K562 (cell line): Measurements from ENCODE around the gene REEP6. TPM values are rescaled to one million over a fixed set of nuclear protein-coding genes. Genes with fewer than 3 reads are reported as not detected.

Experiments used
- ETV1 ChIP-seq: fragments of 450-650 bp; conservative IDR thresholded peaks from 2 replicates; pipeline ENCODE4 v1.6.1; 2016; ENCODE audit warnings: missing genetic modification characterization, control low read depth, low read depth, missing compliant biosample characterization
- FIP1L1 ChIP-seq: fragments of 200-400 bp; formaldehyde crosslinking; IDR thresholded peaks from 2 replicates; pipeline ENCODE4 v1.6.1; 2018; ENCODE audit warnings: mild to moderate bottlenecking, low read depth, low read length; ENCODE audit not compliant: poor library complexity, severe bottlenecking
- LARP7 ChIP-seq: fragments of 450-650 bp; IDR thresholded peaks from 2 replicates; pipeline ENCODE4 v1.6.1; 2016
- TAF9B ChIP-seq: fragments of 450-650 bp; IDR thresholded peaks from 2 replicates; pipeline ENCODE4 v1.6.1; 2018; ENCODE audit warnings: mild to moderate bottlenecking; ENCODE audit not compliant: partially characterized antibody
- polyA plus RNA-seq, 8 experiments: library from polyadenylated mRNA; depleted of rRNA in 4 of 8; stranded (reverse) in 5 of 8; unstranded in 3 of 8; fragments of >200 nt; fragmentation: Nextera tagmentation in 2 of 8; fragmentation: Illumina TruSeq in 1 of 8; extraction: Ambion mirVana in 2 of 8; extraction: Trizol in 1 of 8; gene quantifications; 2 replicates each; pipeline versions ENCODE4 v1.2.1 to v1.2.3, GENCODE V29; 2011 to 2014; ENCODE audit warnings: inconsistent platforms in 1 of 8, missing spikeins in 1 of 8
- total RNA-seq, 7 experiments: library from RNA; depleted of rRNA in 6 of 7; stranded (reverse); fragments of >200 nt in 6 of 7; fragmentation: Illumina TruSeq in 2 of 7; extraction: Trizol in 2 of 7; gene quantifications; 2 replicates each; pipeline versions ENCODE4 v1.2.1 to v1.2.3, GENCODE V29; 2011 to 2021; ENCODE audit warnings: low replicate concordance in 1 of 7
- TF ChIP-seq, protein P1 (sequence below): fragments of 450-650 bp; IDR thresholded peaks from 2 replicates; pipeline ENCODE4 v1.6.1; 2017; ENCODE audit warnings: antibody characterized with exemption
- TF ChIP-seq, protein P2 (sequence below): IDR thresholded peaks from 2 replicates; pipeline ENCODE4 v1.6.1; 2012; ENCODE audit warnings: low read depth, low read length, improper control_type of control experiment, borderline replicate concordance

The REEP6 gene
- total and polyA plus RNA-seq, 9 of the 15 experiments (the other 6 are each of a cell fraction or from before 2014, with no cell fraction given): 1.2 to 64.2 (median 12.7) TPM

DNA sequence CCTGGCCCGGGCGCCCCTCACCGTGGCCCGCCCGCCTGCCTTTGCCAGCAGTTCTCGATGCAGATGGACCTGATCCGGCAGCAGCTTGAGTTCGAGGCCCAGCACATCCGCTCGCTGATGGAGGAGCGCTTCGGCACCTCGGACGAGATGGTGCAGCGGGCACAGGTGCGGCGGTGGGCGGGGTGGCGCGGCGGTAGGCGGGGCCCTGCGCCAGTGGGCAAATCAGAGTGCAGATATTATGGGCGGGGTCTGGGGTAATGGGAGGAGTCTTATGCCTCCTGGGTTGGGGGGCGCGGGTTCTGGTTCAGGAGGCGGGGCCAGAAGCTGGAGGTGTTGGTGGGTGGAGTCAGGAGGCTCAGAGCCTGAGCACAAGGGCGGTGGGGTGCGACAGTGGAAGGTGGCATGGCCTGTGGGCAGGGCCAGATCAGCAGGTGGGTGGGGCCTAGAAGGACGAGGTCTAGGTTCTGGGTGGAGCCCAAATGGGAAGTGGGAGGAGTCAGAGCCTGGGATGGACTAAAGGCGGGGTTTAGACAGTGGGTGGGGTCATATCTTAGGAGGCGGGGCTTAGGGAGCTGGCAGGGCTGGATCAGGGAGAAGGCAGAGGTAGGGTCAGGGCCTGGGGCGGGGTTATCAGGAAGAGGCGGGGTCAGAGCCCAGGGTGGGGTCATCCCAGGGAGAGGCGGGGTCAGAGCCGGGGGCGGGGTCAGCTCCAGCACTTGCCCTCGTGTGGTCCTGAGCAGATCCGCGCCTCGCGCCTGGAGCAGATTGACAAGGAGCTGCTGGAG, 35.5 kb upstream of the REEP6 start (continued):
- TF ChIP-seq LARP7 (0 out of 2 replicates have a peak, but pooled peaks have one; percentile 26), TAF9B (no peak), FIP1L1 (no peak), ETV1 (tag) (no peak)
- TF ChIP-seq, protein P1, sequence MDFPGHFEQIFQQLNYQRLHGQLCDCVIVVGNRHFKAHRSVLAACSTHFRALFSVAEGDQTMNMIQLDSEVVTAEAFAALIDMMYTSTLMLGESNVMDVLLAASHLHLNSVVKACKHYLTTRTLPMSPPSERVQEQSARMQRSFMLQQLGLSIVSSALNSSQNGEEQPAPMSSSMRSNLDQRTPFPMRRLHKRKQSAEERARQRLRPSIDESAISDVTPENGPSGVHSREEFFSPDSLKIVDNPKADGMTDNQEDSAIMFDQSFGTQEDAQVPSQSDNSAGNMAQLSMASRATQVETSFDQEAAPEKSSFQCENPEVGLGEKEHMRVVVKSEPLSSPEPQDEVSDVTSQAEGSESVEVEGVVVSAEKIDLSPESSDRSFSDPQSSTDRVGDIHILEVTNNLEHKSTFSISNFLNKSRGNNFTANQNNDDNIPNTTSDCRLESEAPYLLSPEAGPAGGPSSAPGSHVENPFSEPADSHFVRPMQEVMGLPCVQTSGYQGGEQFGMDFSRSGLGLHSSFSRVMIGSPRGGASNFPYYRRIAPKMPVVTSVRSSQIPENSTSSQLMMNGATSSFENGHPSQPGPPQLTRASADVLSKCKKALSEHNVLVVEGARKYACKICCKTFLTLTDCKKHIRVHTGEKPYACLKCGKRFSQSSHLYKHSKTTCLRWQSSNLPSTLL: no peak
- TF ChIP-seq, protein P2, sequence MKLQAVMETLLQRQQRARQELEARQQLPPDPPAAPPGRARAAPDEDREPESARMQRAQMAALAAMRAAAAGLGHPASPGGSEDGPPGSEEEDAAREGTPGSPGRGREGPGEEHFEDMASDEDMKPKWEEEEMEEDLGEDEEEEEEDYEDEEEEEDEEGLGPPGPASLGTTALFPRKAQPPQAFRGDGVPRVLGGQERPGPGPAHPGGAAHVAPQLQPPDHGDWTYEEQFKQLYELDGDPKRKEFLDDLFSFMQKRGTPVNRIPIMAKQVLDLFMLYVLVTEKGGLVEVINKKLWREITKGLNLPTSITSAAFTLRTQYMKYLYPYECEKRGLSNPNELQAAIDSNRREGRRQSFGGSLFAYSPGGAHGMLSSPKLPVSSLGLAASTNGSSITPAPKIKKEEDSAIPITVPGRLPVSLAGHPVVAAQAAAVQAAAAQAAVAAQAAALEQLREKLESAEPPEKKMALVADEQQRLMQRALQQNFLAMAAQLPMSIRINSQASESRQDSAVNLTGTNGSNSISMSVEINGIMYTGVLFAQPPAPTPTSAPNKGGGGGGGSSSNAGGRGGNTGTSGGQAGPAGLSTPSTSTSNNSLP: no peak
